K562 (cell line): ENCODE data around the gene ACVR1C. TPM values are rescaled to one million over a fixed set of nuclear protein-coding genes. Genes with fewer than 3 reads are reported as not detected.

Experiments used
- ADNP ChIP-seq: fragments of 200-800 bp; sonication (Bioruptor generic); IDR thresholded peaks from 2 replicates; pipeline ENCODE4 v1.6.1; 2016; ENCODE audit warnings: missing genetic modification characterization, missing compliant biosample characterization
- CTBP1 ChIP-seq: fragments of 450-650 bp; IDR thresholded peaks from 2 replicates; pipeline ENCODE4 v1.6.1; 2016; ENCODE audit warnings: borderline replicate concordance
- FOXA1 ChIP-seq: fragments of 450-650 bp; IDR thresholded peaks from 2 replicates; pipeline ENCODE4 v1.6.1; 2016; ENCODE audit warnings: mild to moderate bottlenecking, borderline replicate concordance
- GTF2A2 ChIP-seq: IDR thresholded peaks from 2 replicates; pipeline ENCODE4 v1.6.1; 2016; ENCODE audit warnings: mild to moderate bottlenecking, missing genetic modification characterization, missing compliant biosample characterization
- NFE2 ChIP-seq: IDR thresholded peaks from 2 replicates; pipeline ENCODE4 v1.6.1; 2014; ENCODE audit warnings: antibody characterized with exemption, low read depth
- NFIC ChIP-seq: fragments of 450-650 bp; IDR thresholded peaks from 2 replicates; pipeline ENCODE4 v1.6.1; 2017; ENCODE audit warnings: mild to moderate bottlenecking, inconsistent platforms
- RCOR1 ChIP-seq, 2 experiments: IDR thresholded peaks; 2 replicates each; pipeline ENCODE4 v1.6.1; 2012; ENCODE audit warnings: low read depth in 2 of 2, low read length in 2 of 2, borderline replicate concordance in 1 of 2, improper control_type of control experiment in 1 of 2
- SMAD3 ChIP-seq: fragments of 450-650 bp; formaldehyde crosslinking; conservative IDR thresholded peaks from 2 replicates; pipeline ENCODE4 v1.4.0; 2020; ENCODE audit warnings: mild to moderate bottlenecking
- SMARCE1 ChIP-seq: fragments of 450-650 bp; IDR thresholded peaks from 2 replicates; pipeline ENCODE4 v1.7.1; 2016; ENCODE audit warnings: mild to moderate bottlenecking
- SMC3 ChIP-seq: conservative IDR thresholded peaks from 2 replicates; pipeline ENCODE4 v1.6.1; 2011; ENCODE audit warnings: low read depth, low read length, improper control_type of control experiment; ENCODE audit not compliant: insufficient read depth
- STAG1 ChIP-seq: sonication (generic); formaldehyde crosslinking; IDR thresholded peaks from 2 replicates; pipeline ENCODE4 v1.5.0; 2020; ENCODE audit warnings: missing genetic modification reagents, borderline replicate concordance
- TCF7 ChIP-seq: sonication (generic); IDR thresholded peaks from 2 replicates; pipeline ENCODE4 v1.6.1; 2016; ENCODE audit warnings: antibody characterized with exemption, borderline replicate concordance
- ZBTB7A ChIP-seq: IDR thresholded peaks from 2 replicates; pipeline ENCODE4 v1.6.1; 2011; ENCODE audit warnings: low read depth, mild to moderate bottlenecking, low read length, moderate library complexity, borderline replicate concordance; ENCODE audit not compliant: control insufficient read depth
- ZNF584 ChIP-seq: fragments of 200-800 bp; sonication (Bioruptor generic); IDR thresholded peaks from 2 replicates; pipeline ENCODE4 v1.6.1; 2016; ENCODE audit warnings: low read depth, mild to moderate bottlenecking, missing genetic modification characterization, missing compliant biosample characterization
- polyA plus RNA-seq, 8 experiments: library from polyadenylated mRNA; depleted of rRNA in 4 of 8; stranded (reverse) in 5 of 8; unstranded in 3 of 8; fragments of >200 nt; fragmentation: Nextera tagmentation in 2 of 8; fragmentation: Illumina TruSeq in 1 of 8; extraction: Ambion mirVana in 2 of 8; extraction: Trizol in 1 of 8; gene quantifications; 2 replicates each; pipeline versions ENCODE4 v1.2.1 to v1.2.3, GENCODE V29; 2011 to 2014; ENCODE audit warnings: inconsistent platforms in 1 of 8, missing spikeins in 1 of 8
- total RNA-seq, 7 experiments: library from RNA; depleted of rRNA in 6 of 7; stranded (reverse); fragments of >200 nt in 6 of 7; fragmentation: Illumina TruSeq in 2 of 7; extraction: Trizol in 2 of 7; gene quantifications; 2 replicates each; pipeline versions ENCODE4 v1.2.1 to v1.2.3, GENCODE V29; 2011 to 2021; ENCODE audit warnings: low replicate concordance in 1 of 7
- TF ChIP-seq, protein P1 (sequence below): fragments of 450-650 bp; formaldehyde crosslinking; IDR thresholded peaks from 2 replicates; pipeline ENCODE4 v1.4.0; 2020; ENCODE audit warnings: mild to moderate bottlenecking, moderate library complexity
- TF ChIP-seq, protein P2 (sequence below), 3 experiments: IDR thresholded peaks in 2 of 3; conservative IDR thresholded peaks in 1 of 3; 2 replicates each; pipeline ENCODE4 v1.5.1; 2011 to 2012; ENCODE audit warnings: low read length in 3 of 3, mild to moderate bottlenecking in 3 of 3, control low read depth in 2 of 3, improper control_type of control experiment in 1 of 3, inconsistent platforms in 1 of 3, low read depth in 1 of 3, mixed read lengths in 1 of 3, moderate library complexity in 1 of 3; ENCODE audit not compliant: insufficient read depth in 2 of 3
- TF ChIP-seq, protein P3 (sequence below): fragments of 450-650 bp; IDR thresholded peaks from 2 replicates; pipeline ENCODE4 v1.7.1; 2018; ENCODE audit warnings: mild to moderate bottlenecking, low read depth; ENCODE audit not compliant: partially characterized antibody
- TF ChIP-seq, protein P4 (sequence below): fragments of 450-650 bp; formaldehyde crosslinking; IDR thresholded peaks from 2 replicates; pipeline ENCODE4 v1.4.0; 2020; ENCODE audit warnings: mild to moderate bottlenecking, moderate library complexity
- TF ChIP-seq, protein P5 (sequence below): sonication (generic); formaldehyde crosslinking; IDR thresholded peaks from 2 replicates; pipeline ENCODE4 v1.8.0; 2022; ENCODE audit warnings: missing genetic modification reagents, mild to moderate bottlenecking, moderate library complexity, borderline replicate concordance

Gene ACVR1C
- total and polyA plus RNA-seq, 9 of the 15 experiments (the other 6 are each of a cell fraction or from before 2014, with no cell fraction given): 0.05 to 0.58 (median 0.28) TPM

GRCh38 chr2:157492189-157492773, 136.4 kb downstream of the ACVR1C start (continued):
- no peak for TF ChIP-seq SMAD3 (CRISPR knock-in tag)
- TF ChIP-seq, protein P1, sequence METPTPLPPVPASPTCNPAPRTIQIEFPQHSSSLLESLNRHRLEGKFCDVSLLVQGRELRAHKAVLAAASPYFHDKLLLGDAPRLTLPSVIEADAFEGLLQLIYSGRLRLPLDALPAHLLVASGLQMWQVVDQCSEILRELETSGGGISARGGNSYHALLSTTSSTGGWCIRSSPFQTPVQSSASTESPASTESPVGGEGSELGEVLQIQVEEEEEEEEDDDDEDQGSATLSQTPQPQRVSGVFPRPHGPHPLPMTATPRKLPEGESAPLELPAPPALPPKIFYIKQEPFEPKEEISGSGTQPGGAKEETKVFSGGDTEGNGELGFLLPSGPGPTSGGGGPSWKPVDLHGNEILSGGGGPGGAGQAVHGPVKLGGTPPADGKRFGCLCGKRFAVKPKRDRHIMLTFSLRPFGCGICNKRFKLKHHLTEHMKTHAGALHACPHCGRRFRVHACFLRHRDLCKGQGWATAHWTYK (CRISPR knock-in tag): no peak
- TF ChIP-seq, protein P2, sequence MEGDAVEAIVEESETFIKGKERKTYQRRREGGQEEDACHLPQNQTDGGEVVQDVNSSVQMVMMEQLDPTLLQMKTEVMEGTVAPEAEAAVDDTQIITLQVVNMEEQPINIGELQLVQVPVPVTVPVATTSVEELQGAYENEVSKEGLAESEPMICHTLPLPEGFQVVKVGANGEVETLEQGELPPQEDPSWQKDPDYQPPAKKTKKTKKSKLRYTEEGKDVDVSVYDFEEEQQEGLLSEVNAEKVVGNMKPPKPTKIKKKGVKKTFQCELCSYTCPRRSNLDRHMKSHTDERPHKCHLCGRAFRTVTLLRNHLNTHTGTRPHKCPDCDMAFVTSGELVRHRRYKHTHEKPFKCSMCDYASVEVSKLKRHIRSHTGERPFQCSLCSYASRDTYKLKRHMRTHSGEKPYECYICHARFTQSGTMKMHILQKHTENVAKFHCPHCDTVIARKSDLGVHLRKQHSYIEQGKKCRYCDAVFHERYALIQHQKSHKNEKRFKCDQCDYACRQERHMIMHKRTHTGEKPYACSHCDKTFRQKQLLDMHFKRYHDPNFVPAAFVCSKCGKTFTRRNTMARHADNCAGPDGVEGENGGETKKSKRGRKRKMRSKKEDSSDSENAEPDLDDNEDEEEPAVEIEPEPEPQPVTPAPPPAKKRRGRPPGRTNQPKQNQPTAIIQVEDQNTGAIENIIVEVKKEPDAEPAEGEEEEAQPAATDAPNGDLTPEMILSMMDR (IDR thresholded peaks at IDR 0.05 in 2 of 3, conservative IDR thresholded peaks at IDR 0.05 in 1 of 3; ENCODE audit: insufficient read depth in 2 of 3, low read depth in 1 of 3, low read length in 3 of 3): peak; percentile 84 to 94 (median 87)
- TF ChIP-seq SMARCE1: no peak
- no peak for TF ChIP-seq GTF2A2 (tag)
- TF ChIP-seq, protein P3, sequence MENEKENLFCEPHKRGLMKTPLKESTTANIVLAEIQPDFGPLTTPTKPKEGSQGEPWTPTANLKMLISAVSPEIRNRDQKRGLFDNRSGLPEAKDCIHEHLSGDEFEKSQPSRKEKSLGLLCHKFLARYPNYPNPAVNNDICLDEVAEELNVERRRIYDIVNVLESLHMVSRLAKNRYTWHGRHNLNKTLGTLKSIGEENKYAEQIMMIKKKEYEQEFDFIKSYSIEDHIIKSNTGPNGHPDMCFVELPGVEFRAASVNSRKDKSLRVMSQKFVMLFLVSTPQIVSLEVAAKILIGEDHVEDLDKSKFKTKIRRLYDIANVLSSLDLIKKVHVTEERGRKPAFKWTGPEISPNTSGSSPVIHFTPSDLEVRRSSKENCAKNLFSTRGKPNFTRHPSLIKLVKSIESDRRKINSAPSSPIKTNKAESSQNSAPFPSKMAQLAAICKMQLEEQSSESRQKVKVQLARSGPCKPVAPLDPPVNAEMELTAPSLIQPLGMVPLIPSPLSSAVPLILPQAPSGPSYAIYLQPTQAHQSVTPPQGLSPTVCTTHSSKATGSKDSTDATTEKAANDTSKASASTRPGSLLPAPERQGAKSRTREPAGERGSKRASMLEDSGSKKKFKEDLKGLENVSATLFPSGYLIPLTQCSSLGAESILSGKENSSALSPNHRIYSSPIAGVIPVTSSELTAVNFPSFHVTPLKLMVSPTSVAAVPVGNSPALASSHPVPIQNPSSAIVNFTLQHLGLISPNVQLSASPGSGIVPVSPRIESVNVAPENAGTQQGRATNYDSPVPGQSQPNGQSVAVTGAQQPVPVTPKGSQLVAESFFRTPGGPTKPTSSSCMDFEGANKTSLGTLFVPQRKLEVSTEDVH: peak; percentile 38
- TF ChIP-seq, protein P4, sequence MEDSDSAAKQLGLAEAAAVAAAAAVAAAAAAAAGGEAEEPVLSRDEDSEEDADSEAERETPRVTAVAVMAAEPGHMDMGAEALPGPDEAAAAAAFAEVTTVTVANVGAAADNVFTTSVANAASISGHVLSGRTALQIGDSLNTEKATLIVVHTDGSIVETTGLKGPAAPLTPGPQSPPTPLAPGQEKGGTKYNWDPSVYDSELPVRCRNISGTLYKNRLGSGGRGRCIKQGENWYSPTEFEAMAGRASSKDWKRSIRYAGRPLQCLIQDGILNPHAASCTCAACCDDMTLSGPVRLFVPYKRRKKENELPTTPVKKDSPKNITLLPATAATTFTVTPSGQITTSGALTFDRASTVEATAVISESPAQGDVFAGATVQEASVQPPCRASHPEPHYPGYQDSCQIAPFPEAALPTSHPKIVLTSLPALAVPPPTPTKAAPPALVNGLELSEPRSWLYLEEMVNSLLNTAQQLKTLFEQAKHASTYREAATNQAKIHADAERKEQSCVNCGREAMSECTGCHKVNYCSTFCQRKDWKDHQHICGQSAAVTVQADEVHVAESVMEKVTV (CRISPR knock-in tag): peak; percentile 86
- TF ChIP-seq ADNP (tag): no peak
- TF ChIP-seq TCF7: no peak
- TF ChIP-seq NFE2: 0 out of 2 replicates have a peak, but pooled peaks have one; percentile 28
- TF ChIP-seq FOXA1: no peak
- TF ChIP-seq RCOR1 (IDR thresholded peaks at IDR 0.05; ENCODE audit: borderline replicate concordance in 1 of 2, low read depth in 2 of 2, low read length in 2 of 2): 0 out of 4 replicates have a peak, but pooled peaks of 1 of the 2 experiments have one; percentile 7
- no peak for TF ChIP-seq CTBP1
- peak; percentile 92 for TF ChIP-seq SMC3
- TF ChIP-seq, protein P5, sequence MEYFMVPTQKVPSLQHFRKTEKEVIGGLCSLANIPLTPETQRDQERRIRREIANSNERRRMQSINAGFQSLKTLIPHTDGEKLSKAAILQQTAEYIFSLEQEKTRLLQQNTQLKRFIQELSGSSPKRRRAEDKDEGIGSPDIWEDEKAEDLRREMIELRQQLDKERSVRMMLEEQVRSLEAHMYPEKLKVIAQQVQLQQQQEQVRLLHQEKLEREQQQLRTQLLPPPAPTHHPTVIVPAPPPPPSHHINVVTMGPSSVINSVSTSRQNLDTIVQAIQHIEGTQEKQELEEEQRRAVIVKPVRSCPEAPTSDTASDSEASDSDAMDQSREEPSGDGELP (CRISPR knock-in tag): peak; percentile 51; the same call in 1 of the 2 replicates
- peak; percentile 69 for TF ChIP-seq NFIC
- peak; percentile 88; the same call in 1 of the 2 replicates for TF ChIP-seq STAG1 (CRISPR knock-in tag)
- TF ChIP-seq ZNF584 (CRISPR knock-in tag): no peak
- no peak for TF ChIP-seq ZBTB7A
